Stimulated activated effector memory CD8-positive, alpha-beta T cell treated with anti-CD3 and anti-CD28 coated beads, Interleukin-12 subunit alpha, Interleukin-12 subunit beta, amount 100 ng/mL, for 72 hours (primary cell): ENCODE data around the gene PDCD10.

Experiments used
- ATAC-seq: fragments of 150-1000 bp; cut with Tn5 transposase; 2 replicates; pipeline ENCODE4 v1.10.0; 2021
- DNase-seq, 2 donors: peaks; one replicate each; pipeline ENCODE4 v3.0.0; 2021 to 2022; ENCODE audit warnings: low spot score in 2 of 2
- H3K27ac Mint-ChIP-seq: one replicate; pipeline ENCODE4 v1.8.0; 2022; ENCODE audit warnings: mild to moderate bottlenecking, mixed read lengths
- H3K36me3 Mint-ChIP-seq: one replicate; pipeline ENCODE4 v1.8.0; 2022; ENCODE audit warnings: mild to moderate bottlenecking, mixed read lengths
- H3K4me1 Mint-ChIP-seq: one replicate; pipeline ENCODE4 v1.8.0; 2022; ENCODE audit warnings: mixed read lengths
- H3K4me3 Mint-ChIP-seq: one replicate; pipeline ENCODE4 v1.8.0; 2022; ENCODE audit warnings: mild to moderate bottlenecking, mixed read lengths
- H3K9me3 Mint-ChIP-seq: one replicate; pipeline ENCODE4 v1.8.0; 2022; ENCODE audit warnings: mixed read lengths

PDCD10 gene

DNA sequence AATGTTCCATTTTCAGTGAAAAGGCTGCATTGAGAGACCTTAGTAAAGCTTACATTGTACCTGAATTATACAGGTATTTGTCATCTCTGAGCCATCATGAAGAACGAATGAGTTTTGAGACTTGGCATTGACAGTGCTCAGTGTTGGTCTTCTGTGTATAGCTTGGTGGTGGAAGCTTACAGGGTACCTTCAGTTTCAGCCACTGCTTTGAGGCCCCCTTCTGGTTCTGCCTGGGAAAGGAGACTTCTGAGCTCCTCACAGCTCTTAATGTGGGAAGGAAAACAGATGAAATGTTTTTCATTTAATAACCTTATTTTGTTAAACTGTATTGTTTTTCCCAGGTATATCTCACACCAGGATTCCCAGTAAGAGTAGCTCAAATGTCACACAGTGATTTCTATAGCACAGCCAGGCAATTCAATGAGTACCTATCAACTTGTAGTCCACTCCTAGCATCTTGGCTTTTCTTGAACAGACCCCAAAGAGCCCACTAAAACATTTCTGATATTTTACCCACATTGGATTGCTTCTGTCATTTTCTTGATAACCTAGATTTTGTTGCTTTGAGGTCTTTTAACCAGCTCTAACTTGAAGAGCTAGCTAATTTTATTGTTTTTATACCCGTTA, 6.4 kb upstream of the PDCD10 start:
- Mint-ChIP-seq H3K4me1 (peaks cover 12% of the 10 kb centered on the region), H3K27ac (no peak overlapping the region), H3K9me3 (no peaks in the 10 kb centered on the region), H3K4me3 (no peak overlapping the region), H3K36me3 (no peaks in the 10 kb centered on the region)
- ATAC-seq (peak; percentile 83), DNase-seq (no peak)

GRCh38 chr3:167739190-167739810, 4.6 kb upstream of the PDCD10 start:
- Mint-ChIP-seq H3K4me3 (no peak overlapping the region), H3K9me3 (no peaks in the 10 kb centered on the region), H3K27ac (no peak overlapping the region), H3K4me1 (peaks cover 12% of the 10 kb centered on the region), H3K36me3 (no peaks in the 10 kb centered on the region)
- ATAC-seq (no peak), DNase-seq (no peak)

DNA sequence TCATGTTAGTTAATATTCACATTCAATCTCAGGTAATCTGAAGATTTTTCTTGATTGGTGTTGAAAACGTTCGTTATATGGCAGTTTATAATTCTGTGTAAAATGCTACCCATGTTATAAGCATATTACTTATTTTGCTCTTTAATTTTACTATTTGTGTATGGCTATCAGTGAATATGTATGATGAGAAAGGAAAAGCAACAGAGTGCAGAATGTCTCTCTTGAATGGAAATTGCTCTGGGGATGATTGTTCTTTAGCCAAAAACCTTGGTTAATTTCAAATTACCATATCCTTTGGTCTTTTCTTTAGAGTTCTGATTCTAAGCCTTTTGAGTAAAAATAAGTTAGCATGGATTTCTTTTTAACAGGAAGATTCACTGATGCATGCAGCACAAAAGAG, 3.3 kb upstream of the PDCD10 start:
- no peak for DNase-seq
- no peak overlapping the region for H3K4me3 Mint-ChIP-seq
- no peak overlapping the region for H3K27ac Mint-ChIP-seq
- ATAC-seq, result no peak
- no peaks in the 10 kb centered on the region for H3K9me3 Mint-ChIP-seq
- no peaks in the 10 kb centered on the region for H3K36me3 Mint-ChIP-seq
- H3K4me1 Mint-ChIP-seq, result peaks cover 12% of the 10 kb centered on the region

GRCh38 chr3:167736997-167737396, 2.3 kb upstream of the PDCD10 start:
- no peak overlapping the region for H3K27ac Mint-ChIP-seq
- no peak overlapping the region for H3K4me3 Mint-ChIP-seq
- peaks cover 9% of the 10 kb centered on the region for H3K36me3 Mint-ChIP-seq
- DNase-seq (no peak), ATAC-seq (no peak)
- H3K4me1 Mint-ChIP-seq, result peaks cover 21% of the 10 kb centered on the region
- H3K9me3 Mint-ChIP-seq, result no peaks in the 10 kb centered on the region

GRCh38 chr3:167736264-167736787, 1.6 kb upstream of the PDCD10 start:
- DNase-seq (no peak), ATAC-seq (no peak)
- H3K4me1 Mint-ChIP-seq, result peaks cover 27% of the 10 kb centered on the region
- peaks cover 9% of the 10 kb centered on the region for H3K36me3 Mint-ChIP-seq
- H3K4me3 Mint-ChIP-seq, result no peak overlapping the region
- no peak overlapping the region for H3K27ac Mint-ChIP-seq
- no peaks in the 10 kb centered on the region for H3K9me3 Mint-ChIP-seq

- peak; percentile 72 to 94 for DNase-seq
- no peak within 1 kb of the TSS for H3K27ac Mint-ChIP-seq
- H3K36me3 Mint-ChIP-seq, result peaks cover 9% of the 10 kb centered on the region
- H3K4me1 Mint-ChIP-seq, result peaks cover 27% of the 10 kb centered on the region
- no peak within 1 kb of the TSS for H3K4me3 Mint-ChIP-seq
- peak; percentile 69 for ATAC-seq
- no peaks in the 10 kb centered on the region for H3K9me3 Mint-ChIP-seq
Measured at GRCh38 chr3:167735233-167736138, 794 bp upstream of the PDCD10 start, which contains the start of gene SERPINI1. Gene SERPINI1 (plus strand): TSS chr3:167735721. CDS start chr3:167789129, 53,408 bp downstream.

- H3K27ac Mint-ChIP-seq, result no peak overlapping the region
- H3K4me1 Mint-ChIP-seq, result peaks cover 32% of the 10 kb centered on the region
- ATAC-seq, result no peak
- no peak for DNase-seq
- no peak overlapping the region for H3K4me3 Mint-ChIP-seq
- H3K9me3 Mint-ChIP-seq, result no peaks in the 10 kb centered on the region
- peaks cover 9% of the 10 kb centered on the region for H3K36me3 Mint-ChIP-seq
Measured at GRCh38 chr3:167733961-167734497, 663 bp downstream of the PDCD10 start.

DNA sequence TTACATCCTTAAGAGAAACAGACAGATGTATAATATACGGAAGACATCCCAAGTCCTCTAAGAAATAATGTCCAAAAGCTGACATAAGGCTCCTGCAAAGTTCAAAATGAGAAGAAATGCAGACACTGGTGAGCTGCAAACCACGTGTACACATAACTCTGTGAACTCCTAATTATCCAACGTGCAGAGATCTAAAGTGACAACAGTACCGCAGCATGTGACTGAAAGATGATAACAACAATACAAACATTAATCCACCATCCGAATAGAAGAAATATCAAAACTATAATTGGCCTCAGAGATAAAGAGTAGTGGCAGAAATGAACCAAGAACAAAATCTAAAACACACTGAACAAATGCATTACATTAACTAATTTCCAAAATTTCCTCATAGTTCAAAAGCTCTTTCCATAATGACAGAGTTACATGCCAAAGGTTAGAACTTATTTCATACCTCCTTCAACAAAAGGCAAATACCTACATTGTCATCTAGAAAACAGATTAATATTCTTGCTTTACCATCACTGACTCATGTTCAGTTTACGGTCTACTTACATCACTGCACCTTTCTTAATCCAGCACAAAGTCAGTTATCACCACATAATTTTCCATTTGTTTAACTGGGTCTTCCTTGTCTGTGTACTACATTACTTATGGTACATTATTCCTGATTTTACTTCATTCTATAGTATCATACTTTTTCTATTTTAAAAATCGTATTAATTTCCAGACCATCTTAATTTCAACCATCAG, 2.2 kb downstream of the PDCD10 start:
- Mint-ChIP-seq H3K4me1 (peaks cover 42% of the 10 kb centered on the region), H3K27ac (no peak overlapping the region)

GRCh38 chr3:167731393-167731792, 3.3 kb downstream of the PDCD10 start:
- Mint-ChIP-seq H3K4me1 (peaks cover 35% of the 10 kb centered on the region), H3K4me3 (no peak overlapping the region), H3K36me3 (peaks cover 9% of the 10 kb centered on the region), H3K9me3 (no peaks in the 10 kb centered on the region), H3K27ac (no peak overlapping the region)
- no peak for ATAC-seq
- DNase-seq, result no peak

More for the DNA sequence above, 2.2 kb downstream of the PDCD10 start:
- Mint-ChIP-seq H3K4me3 (no peak overlapping the region), H3K9me3 (no peaks in the 10 kb centered on the region), H3K36me3 (peaks cover 9% of the 10 kb centered on the region)
- no peak for ATAC-seq
- no peak for DNase-seq

- H3K4me1 Mint-ChIP-seq, result peaks cover 31% of the 10 kb centered on the region
- no peaks in the 10 kb centered on the region for H3K9me3 Mint-ChIP-seq
Measured at GRCh38 chr3:167729591-167729990, 5.1 kb downstream of the PDCD10 start.

GRCh38 chr3:167728632-167729323, 5.9 kb downstream of the PDCD10 start:
- ATAC-seq (no peak), DNase-seq (no peak)
- peaks cover 27% of the 10 kb centered on the region for H3K36me3 Mint-ChIP-seq
- peaks cover 38% of the 10 kb centered on the region for H3K4me1 Mint-ChIP-seq
- no peak overlapping the region for H3K4me3 Mint-ChIP-seq
- H3K27ac Mint-ChIP-seq, result no peak overlapping the region
- no peaks in the 10 kb centered on the region for H3K9me3 Mint-ChIP-seq

More at GRCh38 chr3:167729591-167729990, 5.1 kb downstream of the PDCD10 start:
- ATAC-seq (no peak), DNase-seq (no peak)
- H3K4me3 Mint-ChIP-seq, result no peak overlapping the region
- peaks cover 22% of the 10 kb centered on the region for H3K36me3 Mint-ChIP-seq
- no peak overlapping the region for H3K27ac Mint-ChIP-seq

DNA sequence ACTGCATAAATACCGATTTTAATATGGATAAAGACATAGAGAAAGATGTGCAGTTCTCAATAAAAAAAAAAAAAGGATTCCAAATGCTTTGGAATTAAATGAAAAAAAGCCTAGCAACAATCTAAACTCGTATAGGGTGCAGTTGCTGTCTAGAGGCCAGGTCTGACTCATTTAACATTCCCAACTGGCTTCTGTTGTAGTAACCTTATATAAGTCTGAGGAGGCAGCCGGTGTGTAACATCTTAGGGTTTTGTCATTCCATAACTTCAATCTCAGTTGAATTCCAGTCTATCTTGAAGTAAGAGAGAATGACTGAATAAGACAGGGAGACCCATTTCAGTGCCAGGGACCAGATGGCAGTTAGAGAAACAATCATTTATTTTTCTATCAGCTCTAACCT, 6.5 kb downstream of the PDCD10 start:
- Mint-ChIP-seq H3K4me3 (no peak overlapping the region), H3K27ac (no peak overlapping the region), H3K4me1 (peaks cover 42% of the 10 kb centered on the region), H3K9me3 (no peaks in the 10 kb centered on the region), H3K36me3 (peaks cover 27% of the 10 kb centered on the region)
- ATAC-seq, result no peak
- no peak for DNase-seq

DNA sequence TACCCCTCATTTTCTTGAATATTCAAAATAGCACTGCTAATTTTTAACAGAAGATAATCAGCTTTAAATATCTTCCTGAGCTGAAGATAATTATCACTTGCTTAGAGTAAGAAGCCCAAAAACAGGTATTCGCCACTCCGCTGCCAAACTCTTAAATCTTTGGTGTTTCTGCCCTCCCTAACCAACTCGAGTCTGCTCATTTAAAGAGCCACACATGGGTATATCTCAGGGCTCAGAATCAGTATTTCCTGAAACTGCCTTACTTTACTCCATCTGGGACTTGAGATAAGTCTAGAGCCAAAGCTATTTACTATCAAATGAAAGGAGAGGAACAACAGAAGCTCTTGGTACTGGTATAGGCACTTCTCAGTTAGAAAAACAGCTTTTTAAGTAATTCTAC, 10.8 kb downstream of the PDCD10 start:
- ATAC-seq, result no peak
- Mint-ChIP-seq H3K36me3 (peaks cover 46% of the 10 kb centered on the region), H3K4me1 (peaks cover 37% of the 10 kb centered on the region), H3K4me3 (no peak overlapping the region), H3K9me3 (no peaks in the 10 kb centered on the region), H3K27ac (peak overlapping the region; percentile 39)
- DNase-seq, result no peak

GRCh38 chr3:167723025-167723512, 11.6 kb downstream of the PDCD10 start:
- peaks cover 39% of the 10 kb centered on the region for H3K4me1 Mint-ChIP-seq

More at GRCh38 chr3:167723025-167723512, 11.6 kb downstream of the PDCD10 start:
- H3K27ac Mint-ChIP-seq, result no peak overlapping the region
- DNase-seq (no peak), ATAC-seq (no peak)
- H3K36me3 Mint-ChIP-seq, result peaks cover 54% of the 10 kb centered on the region
- H3K4me3 Mint-ChIP-seq, result no peak overlapping the region
- H3K9me3 Mint-ChIP-seq, result no peaks in the 10 kb centered on the region
